Activated CD4-positive, alpha-beta T cell treated with anti-CD3 and anti-CD28 coated beads, Interleukin-2, amount 50 U/mL, for 24 hours (primary cell): ENCODE data around the gene CBFA2T3.

ENCODE experiments used
- DNase-seq, 2 donors: peaks; one replicate each; pipeline ENCODE4 v3.0.0-alpha.2; 2020; ENCODE audit warnings: low read depth in 1 of 2, low spot score in 1 of 2

The CBFA2T3 gene

GRCh38 chr16:88842308-88842756 is 134.7 kb downstream of the CBFA2T3 start:
- no peak for DNase-seq

- no peak for DNase-seq
Measured at GRCh38 chr16:88841521-88842307, 135.3 kb downstream of the CBFA2T3 start.

- no peak for DNase-seq
Measured at GRCh38 chr16:88840600-88841215, 136.3 kb downstream of the CBFA2T3 start.

- no peak for DNase-seq
Measured at GRCh38 chr16:88839745-88840599, 137.0 kb downstream of the CBFA2T3 start.

- no peak for DNase-seq
Measured at GRCh38 chr16:88839026-88839529, 137.9 kb downstream of the CBFA2T3 start.

- no peak for DNase-seq
Measured at GRCh38 chr16:88838566-88838965, 138.4 kb downstream of the CBFA2T3 start.

- DNase-seq: no peak
Measured at GRCh38 chr16:88837806-88838205, 139.2 kb downstream of the CBFA2T3 start.

- no peak for DNase-seq
Measured at GRCh38 chr16:88836791-88837190, 140.2 kb downstream of the CBFA2T3 start.

GRCh38 chr16:88835818-88836217 is 141.2 kb downstream of the CBFA2T3 start:
- no peak for DNase-seq

GRCh38 chr16:88835383-88835782 is 141.6 kb downstream of the CBFA2T3 start:
- DNase-seq: no peak

- DNase-seq: no peak
Measured at GRCh38 chr16:88834670-88835069, 142.3 kb downstream of the CBFA2T3 start.

GRCh38 chr16:88833086-88833485 is 143.9 kb downstream of the CBFA2T3 start:
- no peak for DNase-seq

GRCh38 chr16:88831838-88832237 is 145.2 kb downstream of the CBFA2T3 start:
- DNase-seq: no peak

GRCh38 chr16:88830783-88831182 is 146.2 kb downstream of the CBFA2T3 start:
- no peak for DNase-seq

- no peak for DNase-seq
Measured at GRCh38 chr16:88830258-88830657, 146.7 kb downstream of the CBFA2T3 start.

- no peak for DNase-seq
Measured at GRCh38 chr16:88828711-88829110, 148.3 kb downstream of the CBFA2T3 start.

GRCh38 chr16:88827727-88828126 is 149.3 kb downstream of the CBFA2T3 start:
- no peak for DNase-seq

GRCh38 chr16:88826070-88826840 is 150.8 kb downstream of the CBFA2T3 start:
- no peak for DNase-seq

GRCh38 chr16:88825146-88825545 is 151.9 kb downstream of the CBFA2T3 start:
- DNase-seq: no peak
